ENCODE measurements around the gene DCHS1. TPM values are rescaled to one million over a fixed set of nuclear protein-coding genes. Genes with fewer than 3 reads are reported as not detected.
A peak's percentile ranks its signal among the peaks of the same experiment; 100 is the strongest.

The DCHS1 gene
- total RNA-seq, 4 donors from 2014 or later: 22.2 to 59.8 (median 37.8) TPM

GRCh38 chr11:6670202-6670830 is 14.7 kb upstream of the DCHS1 start:
- peaks cover 0 to 7% (median 0%) of the 10 kb centered on the region in 3 donors for H3K4me1 ChIP-seq
- H3K9me3 ChIP-seq: no peaks in the 10 kb centered on the region
- no peak overlapping the region for H3K4me3 ChIP-seq
- no peak overlapping the region for H3K27ac ChIP-seq
- TF ChIP-seq POLR2AphosphoS5 (IDR thresholded peaks at IDR 0.05): no peak
- TF ChIP-seq EP300 (IDR thresholded peaks at IDR 0.05): no peak
- no peak for TF ChIP-seq CTCF (IDR thresholded peaks at IDR 0.05)
- no peak for TF ChIP-seq POLR2A (IDR thresholded peaks at IDR 0.05)
- no peaks in the 10 kb centered on the region for H3K27me3 ChIP-seq
- H3K36me3 ChIP-seq: no peaks in the 10 kb centered on the region
- ATAC-seq: no peak
- WGBS, 2 donors (ENCODE audit: low coverage in 1 of 2): 91 to 93% methylated on average over 2 to 5 of the region's 6 CpGs

GRCh38 chr11:6667733-6668374 is 12.2 kb upstream of the DCHS1 start:
- ATAC-seq: peak; percentile 13
- Histone ChIP-seq H3K4me3 (no peak overlapping the region), H3K27me3 (no peaks in the 10 kb centered on the region), H3K4me1 (peaks cover 0 to 14% (median 0%) of the 10 kb centered on the region in 3 donors), H3K36me3 (no peaks in the 10 kb centered on the region), H3K9me3 (no peaks in the 10 kb centered on the region), H3K27ac (no peak overlapping the region)
- TF ChIP-seq POLR2A (IDR thresholded peaks at IDR 0.05) (no peak), CTCF (IDR thresholded peaks at IDR 0.05) (peak; percentile 35 to 70 (median 63)), EP300 (IDR thresholded peaks at IDR 0.05) (no peak), POLR2AphosphoS5 (IDR thresholded peaks at IDR 0.05) (no peak)
- 56 to 78% methylated on average over 1 to 3 of the region's 3 CpGs for WGBS, 2 donors (ENCODE audit: low coverage in 1 of 2)

- Histone ChIP-seq H3K4me1 (peaks cover 0 to 14% (median 0%) of the 10 kb centered on the region in 3 donors), H3K9me3 (no peaks in the 10 kb centered on the region), H3K27me3 (no peaks in the 10 kb centered on the region), H3K36me3 (no peaks in the 10 kb centered on the region), H3K27ac (no peak overlapping the region), H3K4me3 (no peak overlapping the region)
- TF ChIP-seq EP300 (IDR thresholded peaks at IDR 0.05) (no peak), CTCF (IDR thresholded peaks at IDR 0.05) (no peak), POLR2A (IDR thresholded peaks at IDR 0.05) (no peak), POLR2AphosphoS5 (IDR thresholded peaks at IDR 0.05) (no peak)
- ATAC-seq: no peak
- 90 to 92% methylated on average over 1 to 3 of the region's 4 CpGs for WGBS, 2 donors (ENCODE audit: low coverage in 1 of 2)
Measured at GRCh38 chr11:6666302-6667183, 10.9 kb upstream of the DCHS1 start.

- Histone ChIP-seq H3K4me1 (peaks cover 0 to 14% (median 0%) of the 10 kb centered on the region in 3 donors), H3K4me3 (no peak overlapping the region), H3K27me3 (no peaks in the 10 kb centered on the region), H3K27ac (no peak overlapping the region), H3K36me3 (no peaks in the 10 kb centered on the region), H3K9me3 (no peaks in the 10 kb centered on the region)
- TF ChIP-seq POLR2AphosphoS5 (IDR thresholded peaks at IDR 0.05) (no peak), POLR2A (IDR thresholded peaks at IDR 0.05) (no peak)
- 0% methylated on average over 1 of the region's 1 CpG for WGBS, 2 donors (ENCODE audit: low coverage in 1 of 2)
- ATAC-seq: no peak
Measured at GRCh38 chr11:6664551-6664950, 8.9 kb upstream of the DCHS1 start.

- ATAC-seq: no peak
Measured at GRCh38 chr11:6663794-6664469, 8.3 kb upstream of the DCHS1 start.

More at GRCh38 chr11:6663794-6664469, 8.3 kb upstream of the DCHS1 start:
- WGBS, 2 donors (ENCODE audit: low coverage in 1 of 2): 0 to 58% methylated on average over 1 to 3 of the region's 3 CpGs
- Histone ChIP-seq H3K27ac (no peak overlapping the region), H3K27me3 (no peaks in the 10 kb centered on the region), H3K36me3 (no peaks in the 10 kb centered on the region), H3K9me3 (no peaks in the 10 kb centered on the region), H3K4me3 (no peak overlapping the region), H3K4me1 (peaks cover 0 to 14% (median 0%) of the 10 kb centered on the region in 3 donors)
- no peak for TF ChIP-seq EP300 (IDR thresholded peaks at IDR 0.05)
- no peak for TF ChIP-seq POLR2AphosphoS5 (IDR thresholded peaks at IDR 0.05)
- no peak for TF ChIP-seq CTCF (IDR thresholded peaks at IDR 0.05)
- no peak for TF ChIP-seq POLR2A (IDR thresholded peaks at IDR 0.05)
